T-cell (primary cell): Measurements from ENCODE around the gene TOX4. TPM values are rescaled to one million over a fixed set of nuclear protein-coding genes. Genes with fewer than 3 reads are reported as not detected.

Experiments
- ATAC-seq, 4 experiments: fragments of 200-7000 bp in 3 of 4; fragments of 150-1000 bp in 1 of 4; cut with Tn5 transposase; replicated peaks in 1 of 4; 1 replicate in 3 of 4; 2 replicates in 1 of 4; pipeline ENCODE4 v1.10.0; 2021; ENCODE audit warnings: moderate library complexity in 3 of 4, mild to moderate bottlenecking in 2 of 4, moderate number of reproducible peaks in 1 of 4
- CTCF ChIA-PET, 2 donors: fragments of 300-600 bp; sonication (Branson Sonifier 250); formaldehyde crosslinking; loops; one replicate each; lab custom pipeline; 2022; ENCODE audit warnings: antibody characterized with exemption in 2 of 2; lab: Charles Lee
- POLR2A ChIA-PET, 2 donors: fragments of 300-600 bp; sonication (Branson Sonifier 250); formaldehyde crosslinking; loops; one replicate each; lab custom pipeline; 2022; ENCODE audit warnings: antibody characterized with exemption in 2 of 2; lab: Charles Lee
- DNase-seq, 35 experiments: peaks; one replicate each; pipeline versions ENCODE4 v3.0.0 to v3.0.0-alpha.2; 2013 to 2023
- H3K27ac ChIP-seq: one replicate; pipeline ENCODE4 v1.5.1; 2013; ENCODE audit warnings: low read length
- H3K27me3 ChIP-seq, 2 experiments: replicated peaks in 1 of 2; 1 replicate in 1 of 2; 2 replicates in 1 of 2; pipeline versions ENCODE4 v1.6.1 to v1.7.0; 2013; ENCODE audit warnings: low read length in 1 of 2, mixed read lengths in 1 of 2; ENCODE audit not compliant: control insufficient read depth in 2 of 2, insufficient read depth in 2 of 2; ENCODE audit errors: extremely low read depth in 1 of 2
- H3K36me3 ChIP-seq, 2 donors: 1 replicate in 1 of 2; 2 replicates in 1 of 2; pipeline versions ENCODE4 v1.6.1 to v1.7.0; 2013; ENCODE audit warnings: low read length in 1 of 2; ENCODE audit not compliant: control insufficient read depth in 2 of 2, insufficient read depth in 1 of 2; ENCODE audit errors: extremely low read depth in 1 of 2
- H3K4me1 ChIP-seq, 2 experiments: 1 replicate in 1 of 2; 2 replicates in 1 of 2; pipeline versions ENCODE4 v1.6.1 to v1.7.0; 2013; ENCODE audit warnings: low read length in 2 of 2, mixed read lengths in 1 of 2; ENCODE audit not compliant: insufficient read depth in 2 of 2, control insufficient read depth in 1 of 2; ENCODE audit errors: extremely low read depth in 1 of 2
- H3K4me3 ChIP-seq, 2 donors: 1 replicate in 1 of 2; 2 replicates in 1 of 2; pipeline versions ENCODE4 v1.5.1 to v1.7.0; 2013; ENCODE audit warnings: mild to moderate bottlenecking in 2 of 2, low read length in 1 of 2, moderate library complexity in 1 of 2; ENCODE audit not compliant: control insufficient read depth in 1 of 2; ENCODE audit errors: extremely low read depth in 1 of 2
- H3K9me3 ChIP-seq: 2 replicates; pipeline ENCODE4 v1.7.0; 2013
- H3K27ac Mint-ChIP-seq, 2 donors: one replicate each; pipeline ENCODE4 v1.8.0; 2020 to 2021; ENCODE audit warnings: mild to moderate bottlenecking in 2 of 2, mixed read lengths in 2 of 2
- H3K27me3 Mint-ChIP-seq, 2 donors: one replicate each; pipeline ENCODE4 v1.8.0; 2021 to 2022; ENCODE audit warnings: mixed read lengths in 2 of 2
- H3K36me3 Mint-ChIP-seq: one replicate; pipeline ENCODE4 v1.8.0; 2021; ENCODE audit warnings: mixed read lengths
- H3K4me1 Mint-ChIP-seq, 3 donors: one replicate each; pipeline ENCODE4 v1.8.0; 2020 to 2022; ENCODE audit warnings: mixed read lengths in 3 of 3, mild to moderate bottlenecking in 1 of 3
- H3K4me3 Mint-ChIP-seq, 3 donors: one replicate each; pipeline ENCODE4 v1.8.0; 2020 to 2022; ENCODE audit warnings: mild to moderate bottlenecking in 3 of 3, mixed read lengths in 3 of 3, moderate library complexity in 3 of 3
- H3K9me3 Mint-ChIP-seq, 3 donors: one replicate each; pipeline ENCODE4 v1.8.0; 2020 to 2022; ENCODE audit warnings: mixed read lengths in 3 of 3
- WGBS: methylation state at CpG from one replicate; pipeline ENCODE4 v1.1.5; 2013; ENCODE audit warnings: missing lambda C conversion rate; ENCODE audit not compliant: insufficient coverage; 5-methylcytosine and 5-hydroxymethylcytosine counted together
- total RNA-seq, 35 experiments: library from RNA in 6 of 35; stranded (reverse) in 6 of 35; fragments of 120-200 nt in 1 of 35; gene quantifications; one replicate each; pipeline versions ENCODE4 v1.2.1 to v1.2.4 and lab custom pipeline; 2013 to 2026

TOX4 gene
- total RNA-seq, 5 donors from 2014 or later (not counting 1 experiment from before 2014, with no cell fraction given): 68.7 to 95.6 (median 78.9) TPM

DNA sequence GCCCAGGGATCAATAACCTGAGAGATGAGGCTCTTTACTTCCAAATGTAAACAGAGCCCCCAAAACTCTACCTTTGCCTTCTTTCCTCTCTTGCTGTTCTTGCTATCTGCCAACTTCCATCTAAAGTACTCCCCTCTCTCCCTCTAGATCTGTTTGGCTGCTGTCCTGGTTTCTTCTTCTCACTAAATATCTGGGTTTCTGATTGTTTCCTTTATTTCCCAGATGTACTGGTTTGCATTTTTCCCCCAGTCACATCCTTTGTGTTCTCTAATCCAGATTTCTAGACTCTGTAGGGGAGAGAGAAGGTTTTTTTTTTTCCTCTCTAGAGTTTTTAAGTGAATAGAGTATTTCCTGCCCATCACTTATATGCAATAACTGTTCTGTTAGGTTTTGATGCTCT, 56.3 kb downstream of the TOX4 start:
- no peak for DNase-seq
- Mint-ChIP-seq H3K4me3 (no peak overlapping the region), H3K4me1 (peaks cover 8 to 9% (median 9%) of the 10 kb centered on the region in 3 donors), H3K27me3 (peaks cover 40 to 42% of the 10 kb centered on the region in 2 donors), H3K36me3 (no peaks in the 10 kb centered on the region), H3K27ac (peak overlapping the region in 1 of 2 donors; percentile 9), H3K9me3 (no peaks in the 10 kb centered on the region)
- ChIA-PET CTCF (no interaction called here), POLR2A (no interaction called here)
- no peaks in the 10 kb centered on the region for H3K9me3 ChIP-seq
- no peak for ATAC-seq
- no peaks in the 10 kb centered on the region for H3K36me3 ChIP-seq
- peaks cover 10 to 17% of the 10 kb centered on the region in 2 experiments for H3K27me3 ChIP-seq
- H3K27ac ChIP-seq: no peak overlapping the region
- H3K4me1 ChIP-seq: peaks cover 0 to 7% of the 10 kb centered on the region in 2 experiments
- H3K4me3 ChIP-seq: no peak overlapping the region

DNA sequence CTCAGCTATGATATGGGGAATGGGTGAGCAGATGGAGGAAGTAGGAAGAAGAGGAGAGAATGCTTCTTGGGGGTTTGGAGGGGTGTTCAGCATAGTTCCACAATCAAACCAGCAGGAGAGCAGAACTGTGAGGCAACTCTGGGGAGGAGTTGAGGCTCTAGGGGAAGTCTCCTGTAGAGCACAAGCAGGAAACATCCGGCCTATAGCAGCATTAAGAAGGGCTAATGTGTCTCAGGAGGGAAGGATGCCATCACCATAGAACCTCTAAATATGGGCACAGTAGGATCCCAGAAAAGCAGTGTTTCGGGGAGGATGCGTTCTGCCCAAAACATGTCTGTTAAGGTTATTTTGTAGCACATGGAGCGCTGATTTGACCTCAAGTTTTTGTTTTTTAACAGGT, 57.6 kb downstream of the TOX4 start:
- no peak overlapping the region for H3K4me3 ChIP-seq
- H3K36me3 Mint-ChIP-seq: no peaks in the 10 kb centered on the region
- no peaks in the 10 kb centered on the region for H3K36me3 ChIP-seq
- ChIA-PET POLR2A (no interaction called here), CTCF (interaction anchor here in 1 of 2 donors (1.0 kb wide), 1 partner anchor 8 kb away, joined by 4 read pairs; no protein-coding TSS in a partner anchor)
- no peaks in the 10 kb centered on the region for H3K9me3 ChIP-seq
- H3K4me1 ChIP-seq: peaks cover 0 to 7% of the 10 kb centered on the region in 2 experiments
- H3K27me3 Mint-ChIP-seq: peaks cover 51 to 55% of the 10 kb centered on the region in 2 donors
- no peak overlapping the region for H3K4me3 Mint-ChIP-seq
- no CpG with 5 or more reads among the region's 4 CpGs for WGBS
- H3K27me3 ChIP-seq: peaks cover 16 to 17% of the 10 kb centered on the region in 2 experiments
- peak in 1 of 4 experiments; percentile 47 for ATAC-seq
- no peak for DNase-seq
- no peaks in the 10 kb centered on the region for H3K9me3 Mint-ChIP-seq
- peak overlapping the region in 1 of 2 donors; percentile 51 for H3K27ac Mint-ChIP-seq
- H3K4me1 Mint-ChIP-seq: peaks cover 8 to 9% (median 9%) of the 10 kb centered on the region in 3 donors
- H3K27ac ChIP-seq: no peak overlapping the region

DNA sequence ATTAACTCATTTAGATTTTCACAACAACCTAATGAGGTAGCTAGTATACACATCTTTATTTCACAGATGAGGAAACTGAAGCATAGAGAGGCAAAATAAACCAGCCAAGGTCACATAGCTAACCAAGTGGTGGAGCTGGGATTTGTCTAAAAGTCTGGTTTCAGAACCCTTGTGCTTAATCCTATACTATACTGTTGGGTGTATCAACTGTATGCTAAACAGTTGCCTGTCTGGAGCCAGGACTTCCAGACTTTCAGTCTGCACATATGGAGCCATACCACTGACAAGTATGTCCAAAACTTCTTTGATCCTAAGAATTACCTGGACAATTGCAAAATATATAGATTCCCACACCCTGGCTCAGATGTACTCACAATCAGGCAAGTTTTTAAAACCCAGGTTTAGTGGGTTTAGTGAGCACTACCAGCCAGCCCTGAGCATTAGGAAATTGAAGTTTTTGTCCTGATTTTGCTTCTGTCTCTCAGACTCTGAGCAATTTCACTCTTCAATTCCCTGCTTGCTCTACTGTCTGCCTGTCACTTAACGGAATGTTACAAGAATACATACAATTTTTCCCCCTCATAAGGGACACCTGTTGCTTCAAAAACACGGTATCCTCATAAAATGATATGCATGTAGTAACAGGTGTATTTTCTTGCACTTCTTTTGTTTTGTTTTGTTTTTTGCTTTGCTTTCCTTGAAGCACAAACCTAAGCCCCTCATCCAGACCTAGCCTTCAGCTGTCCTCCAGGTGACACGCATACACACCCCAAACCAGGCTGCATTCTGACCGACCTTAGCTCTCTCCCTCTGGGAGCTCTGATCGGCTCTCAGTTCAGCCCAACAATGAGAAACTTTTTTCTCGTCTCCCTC, 58.8 kb downstream of the TOX4 start:
- no peak overlapping the region for H3K27ac Mint-ChIP-seq
- ChIA-PET CTCF (interaction anchor here in 1 of 2 donors (1.0 kb wide), 1 partner anchor 37 kb away, joined by 4 read pairs; no protein-coding TSS in a partner anchor), POLR2A (interaction anchor here in 1 of 2 donors (0.6 kb wide), 1 partner anchor 1466 kb away, joined by 21 read pairs; no protein-coding TSS in a partner anchor)
- H3K27me3 ChIP-seq: peaks cover 16 to 17% of the 10 kb centered on the region in 2 experiments
- peak overlapping the region in 1 of 3 donors; percentile 49 for H3K4me3 Mint-ChIP-seq
- DNase-seq (no peak), ATAC-seq (no peak)
- peaks cover 0 to 7% of the 10 kb centered on the region in 2 experiments for H3K4me1 ChIP-seq
- no peak overlapping the region for H3K4me3 ChIP-seq
- H3K36me3 ChIP-seq: no peaks in the 10 kb centered on the region
- 75% methylated on average over 4 of the region's 6 CpGs for WGBS
- no peaks in the 10 kb centered on the region for H3K9me3 Mint-ChIP-seq
- no peaks in the 10 kb centered on the region for H3K9me3 ChIP-seq
- H3K27ac ChIP-seq: no peak overlapping the region
- no peaks in the 10 kb centered on the region for H3K36me3 Mint-ChIP-seq
- peaks cover 53 to 55% of the 10 kb centered on the region in 2 donors for H3K27me3 Mint-ChIP-seq
- H3K4me1 Mint-ChIP-seq: peaks cover 8 to 9% (median 9%) of the 10 kb centered on the region in 3 donors

DNA sequence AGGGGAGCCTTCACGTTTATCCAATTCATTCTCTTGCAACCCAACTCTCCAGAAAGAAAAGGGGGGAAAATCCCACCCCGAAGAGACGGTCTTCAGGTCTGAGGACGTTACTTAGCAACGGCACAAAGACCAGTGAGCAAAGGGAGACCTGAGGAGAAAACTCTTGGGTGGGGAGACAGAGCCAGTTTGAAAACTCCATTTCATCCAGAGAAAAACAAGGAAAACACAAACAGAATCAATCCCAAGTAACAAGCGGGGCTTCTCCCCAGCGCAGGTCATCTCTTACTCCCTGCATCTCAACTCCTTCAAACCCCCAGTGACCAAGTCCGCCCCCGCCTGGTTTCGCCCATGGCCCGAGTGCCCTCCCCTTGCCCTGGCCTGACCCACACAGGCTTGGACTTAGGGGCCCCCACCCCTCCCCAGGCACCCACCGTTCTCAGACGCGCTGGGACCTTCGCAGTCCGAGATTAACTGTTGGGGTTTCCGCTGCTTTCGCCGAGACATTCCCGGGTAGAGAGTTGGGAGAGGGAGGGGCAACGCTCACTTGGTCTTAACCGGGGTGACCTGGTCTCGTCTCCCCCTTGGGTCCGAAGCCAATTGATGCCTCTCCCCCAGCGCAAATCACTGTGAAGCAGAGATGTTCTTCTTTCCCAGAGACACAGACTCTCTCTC, 59.6 kb downstream of the TOX4 start:
- Histone ChIP-seq H3K4me3 (peak overlapping the region in 1 of 2 donors; percentile 32), H3K36me3 (no peaks in the 10 kb centered on the region), H3K4me1 (peaks cover 0 to 7% of the 10 kb centered on the region in 2 experiments), H3K27me3 (peaks cover 16 to 20% of the 10 kb centered on the region in 2 experiments), H3K27ac (no peak overlapping the region), H3K9me3 (no peaks in the 10 kb centered on the region)
- WGBS: 21% methylated on average over 15 of the region's 25 CpGs
- no peak overlapping the region for H3K27ac Mint-ChIP-seq
- peak in 1 of 4 experiments; percentile 12 for ATAC-seq
- POLR2A ChIA-PET: no interaction called here
- peak overlapping the region in 2 of 3 donors; percentile 11 to 49 for H3K4me3 Mint-ChIP-seq
- peaks cover 8 to 9% (median 9%) of the 10 kb centered on the region in 3 donors for H3K4me1 Mint-ChIP-seq
- no peak for DNase-seq
- peaks cover 55% of the 10 kb centered on the region in 2 donors for H3K27me3 Mint-ChIP-seq
- H3K9me3 Mint-ChIP-seq: no peaks in the 10 kb centered on the region
- H3K36me3 Mint-ChIP-seq: no peaks in the 10 kb centered on the region
- CTCF ChIA-PET: interaction anchor here in 1 of 2 donors (1.1 kb wide), 1 partner anchor 56 kb away, joined by 3 read pairs; no protein-coding TSS in a partner anchor

DNA sequence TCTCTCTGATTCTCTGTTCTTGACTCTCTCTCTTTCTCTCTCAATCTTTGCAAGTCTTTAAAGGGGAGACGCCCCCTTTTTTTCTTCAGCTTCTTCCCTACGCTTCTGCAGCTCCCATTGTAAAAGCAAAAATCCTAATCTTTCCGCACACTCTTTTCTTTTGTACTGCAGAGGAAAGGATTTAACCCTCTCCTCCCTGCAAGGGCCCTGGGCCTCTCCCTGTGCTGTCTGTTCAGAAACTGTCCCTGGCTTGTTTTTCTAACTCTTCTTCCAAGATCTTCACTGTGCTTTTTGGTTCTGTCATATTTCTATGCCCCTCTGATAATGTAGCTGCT, 60.1 kb downstream of the TOX4 start:
- ChIA-PET CTCF (interaction anchor here in 1 of 2 donors (1.1 kb wide), 1 partner anchor 57 kb away, joined by 3 read pairs; no protein-coding TSS in a partner anchor), POLR2A (no interaction called here)
- no peaks in the 10 kb centered on the region for H3K36me3 ChIP-seq
- H3K4me1 ChIP-seq: peaks cover 0 to 7% of the 10 kb centered on the region in 2 experiments
- H3K4me1 Mint-ChIP-seq: peaks cover 8 to 9% (median 9%) of the 10 kb centered on the region in 3 donors
- DNase-seq (no peak), ATAC-seq (no peak)
- H3K27me3 ChIP-seq: peaks cover 16 to 20% of the 10 kb centered on the region in 2 experiments
- H3K36me3 Mint-ChIP-seq: no peaks in the 10 kb centered on the region
- no peaks in the 10 kb centered on the region for H3K9me3 ChIP-seq
- H3K27ac ChIP-seq: no peak overlapping the region
- H3K4me3 Mint-ChIP-seq: peak overlapping the region in 2 of 3 donors; percentile 11 to 49
- H3K27me3 Mint-ChIP-seq: peaks cover 56 to 60% of the 10 kb centered on the region in 2 donors
- H3K4me3 ChIP-seq: peak overlapping the region in 1 of 2 donors; percentile 15
- WGBS: 63% methylated on average over 1 of the region's 3 CpGs
- no peaks in the 10 kb centered on the region for H3K9me3 Mint-ChIP-seq
- peak overlapping the region in 1 of 2 donors; percentile 37 for H3K27ac Mint-ChIP-seq
